Measurements from ENCODE around the gene LINGO1.

LINGO1 gene

GRCh38 chr15:77630956-77631744, 1.6 kb downstream of the LINGO1 start:
- no peak for DNase-seq

DNA sequence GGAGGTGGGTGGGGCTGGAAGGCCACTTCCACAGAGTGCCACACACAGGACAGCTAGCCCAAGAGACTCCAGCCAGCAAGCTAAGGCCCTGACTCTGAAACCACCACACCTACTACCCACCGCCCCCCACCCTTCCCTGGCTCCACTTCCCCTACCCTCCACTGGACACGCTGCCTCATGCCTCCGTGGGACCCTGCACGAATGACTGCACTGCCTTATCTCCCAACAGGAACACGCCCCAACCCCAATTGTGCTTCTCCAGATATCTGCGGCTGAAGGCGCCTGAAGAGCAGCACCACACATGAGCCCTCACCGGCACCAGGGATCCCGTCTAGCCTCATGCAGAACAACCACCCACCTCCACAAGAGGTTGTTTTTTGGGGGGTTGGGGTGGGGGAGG, 2.7 kb downstream of the LINGO1 start:
- no peak for DNase-seq

DNA sequence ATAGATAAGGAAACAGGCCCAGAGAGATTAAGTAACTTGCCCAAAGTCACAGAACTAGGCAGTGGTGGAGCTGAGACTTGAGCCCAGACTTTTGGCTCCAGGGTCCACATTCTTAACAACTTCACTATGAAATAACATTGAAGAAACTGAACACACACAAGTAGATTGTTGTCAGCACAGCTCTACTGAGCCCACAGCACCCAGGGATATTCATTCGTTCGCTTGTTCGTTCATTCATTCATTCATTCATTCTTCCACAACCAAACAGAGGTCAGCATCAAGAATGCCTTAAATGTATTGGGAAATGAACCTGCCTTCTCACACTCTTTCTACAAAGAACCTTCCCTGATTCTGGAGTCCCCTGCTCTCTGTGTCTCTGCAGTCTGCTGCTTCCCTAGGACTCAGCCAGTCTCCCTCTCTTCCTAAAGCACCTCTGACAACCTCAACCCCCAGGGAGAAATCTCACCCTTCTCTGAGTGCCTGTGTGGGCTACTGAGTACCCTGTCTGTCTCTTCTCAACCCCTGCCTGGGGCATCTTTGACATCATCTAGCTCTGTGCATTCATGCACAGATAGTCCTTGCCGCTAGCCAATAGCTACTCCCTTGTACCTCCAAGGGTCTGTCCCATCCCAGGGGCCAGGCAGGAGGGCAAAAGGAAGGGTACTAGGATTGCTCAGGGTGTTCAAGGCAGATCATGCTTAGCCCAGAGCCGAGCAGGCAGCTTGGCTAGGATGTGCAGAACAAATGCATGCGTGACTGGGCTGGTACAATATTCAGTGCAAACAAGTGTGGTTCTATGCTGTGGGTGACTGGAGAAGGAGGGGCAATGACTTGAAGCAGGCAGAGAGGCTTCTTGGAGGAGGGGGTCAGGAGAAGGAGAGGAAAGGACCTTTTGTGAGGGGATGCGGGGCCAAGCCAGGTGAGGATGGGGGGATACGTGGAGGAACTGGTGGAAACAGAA, 3.4 kb downstream of the LINGO1 start:
- no peak for DNase-seq

DNA sequence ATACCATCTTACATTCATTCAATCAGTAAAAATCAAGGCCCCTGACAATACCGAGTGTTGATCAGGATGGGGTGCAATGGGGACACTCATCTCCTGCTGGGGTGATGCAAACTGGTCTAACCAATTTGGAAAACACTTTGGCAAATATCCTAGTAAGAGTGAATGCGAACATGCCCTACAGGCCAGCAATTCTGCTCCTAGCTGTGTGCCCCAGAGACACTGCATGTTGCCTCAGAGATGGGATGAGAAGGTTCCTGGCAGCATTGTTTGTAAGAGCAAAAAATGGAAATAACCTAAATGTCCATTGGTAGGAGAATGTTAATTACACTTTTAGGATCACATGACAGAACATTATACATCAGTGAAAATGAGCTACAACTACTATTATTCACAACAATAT, 4.7 kb downstream of the LINGO1 start:
- DNase-seq, result no peak

DNA sequence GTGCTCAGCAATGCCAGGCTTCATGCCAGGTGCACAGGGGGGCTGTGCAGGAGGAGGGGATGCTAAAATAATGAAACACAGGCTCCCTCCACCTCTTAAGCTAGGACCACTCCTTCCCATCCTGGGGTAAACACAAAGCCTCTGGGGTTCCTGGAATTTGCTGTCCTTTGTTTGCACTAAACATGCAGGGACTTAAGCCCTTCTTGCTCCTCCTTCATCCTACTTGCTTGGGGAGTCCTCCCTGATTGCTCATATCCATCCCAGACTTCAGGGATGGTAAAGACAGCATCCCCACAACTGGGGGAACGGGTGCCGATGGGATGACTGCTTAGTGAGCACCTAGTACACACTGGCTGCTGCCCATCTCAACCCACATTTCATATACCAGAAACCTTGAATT, 5.1 kb downstream of the LINGO1 start:
- DNase-seq, result no peak

GRCh38 chr15:77627067-77627466, 5.6 kb downstream of the LINGO1 start:
- no peak for DNase-seq

GRCh38 chr15:77626002-77626401, 6.7 kb downstream of the LINGO1 start:
- no peak for DNase-seq

DNA sequence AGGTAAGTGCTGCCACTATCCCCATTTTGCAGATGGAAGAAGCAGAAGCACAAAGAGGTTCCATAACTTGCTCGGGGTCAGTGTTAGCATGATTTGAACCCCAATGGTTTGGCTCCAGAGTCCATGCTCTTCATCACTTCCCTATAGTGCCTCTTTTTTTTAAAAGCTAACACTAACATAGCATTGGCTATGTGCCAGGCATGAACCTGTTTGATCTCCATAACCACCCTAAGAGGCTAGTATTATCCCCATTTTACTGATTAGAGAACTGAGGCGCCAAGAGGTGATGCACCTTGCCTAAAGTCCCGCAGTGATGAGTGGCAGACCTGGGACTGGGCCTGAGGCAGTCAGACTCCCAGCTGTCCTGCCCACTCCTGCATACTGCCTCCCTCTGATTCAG, 7.3 kb downstream of the LINGO1 start:
- DNase-seq, result no peak

- DNase-seq, result no peak
Measured at GRCh38 chr15:77624868-77625267, 7.8 kb downstream of the LINGO1 start.

- no peak for DNase-seq
Measured at GRCh38 chr15:77623755-77624524, 8.8 kb downstream of the LINGO1 start.

- DNase-seq, result no peak
Measured at GRCh38 chr15:77622934-77623754, 9.6 kb downstream of the LINGO1 start.

GRCh38 chr15:77622209-77622933, 10.3 kb downstream of the LINGO1 start:
- no peak for DNase-seq

- no peak for DNase-seq
Measured at GRCh38 chr15:77621847-77622208, 10.9 kb downstream of the LINGO1 start.

GRCh38 chr15:77620960-77621647, 11.6 kb downstream of the LINGO1 start:
- DNase-seq, result no peak

GRCh38 chr15:77620297-77620696, 12.4 kb downstream of the LINGO1 start:
- DNase-seq, result no peak

DNA sequence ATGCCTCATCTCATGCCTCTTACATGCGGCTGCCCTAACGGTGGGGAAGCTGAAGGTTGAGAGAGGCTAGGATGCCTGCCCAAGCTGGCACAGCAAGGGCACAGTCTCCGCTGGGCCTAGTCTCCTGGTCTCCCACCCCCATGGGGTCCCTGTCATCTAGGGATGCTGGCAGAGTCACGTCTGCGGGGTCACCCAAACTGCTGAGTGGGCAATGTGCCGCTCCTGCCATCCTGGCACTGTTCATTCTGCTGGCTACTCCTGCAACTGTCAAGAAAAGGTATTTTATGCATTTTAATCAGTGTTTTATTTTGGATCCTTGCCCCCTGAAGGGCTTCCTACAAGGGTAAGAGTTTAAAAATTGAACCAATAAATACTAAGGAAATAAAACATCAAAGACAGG, 12.8 kb downstream of the LINGO1 start:
- DNase-seq, result no peak

GRCh38 chr15:77617476-77618230, 15.1 kb downstream of the LINGO1 start:
- DNase-seq, result peak; percentile 29

DNA sequence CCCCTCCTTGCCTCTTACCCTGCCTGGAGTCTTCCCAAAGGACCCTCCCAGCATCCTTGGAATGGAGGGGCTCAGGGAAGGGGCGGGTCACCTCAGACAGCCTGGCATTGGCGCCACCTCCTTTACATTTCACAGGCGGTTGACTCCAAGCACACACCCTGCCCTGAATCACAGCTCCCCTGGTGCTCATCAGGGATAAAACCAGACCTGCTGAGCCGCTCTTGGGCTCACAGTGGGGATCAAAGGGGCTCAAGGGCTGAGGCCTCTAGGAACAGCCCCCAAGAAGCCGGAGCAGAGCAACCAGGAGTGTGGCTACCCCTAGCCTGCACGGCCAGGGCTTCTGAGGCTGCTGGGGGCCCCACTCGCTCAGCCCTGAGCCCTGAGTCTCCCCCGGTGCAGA, 16.6 kb downstream of the LINGO1 start:
- DNase-seq, result no peak

GRCh38 chr15:77615472-77615871, 17.2 kb downstream of the LINGO1 start:
- DNase-seq, result no peak

DNA sequence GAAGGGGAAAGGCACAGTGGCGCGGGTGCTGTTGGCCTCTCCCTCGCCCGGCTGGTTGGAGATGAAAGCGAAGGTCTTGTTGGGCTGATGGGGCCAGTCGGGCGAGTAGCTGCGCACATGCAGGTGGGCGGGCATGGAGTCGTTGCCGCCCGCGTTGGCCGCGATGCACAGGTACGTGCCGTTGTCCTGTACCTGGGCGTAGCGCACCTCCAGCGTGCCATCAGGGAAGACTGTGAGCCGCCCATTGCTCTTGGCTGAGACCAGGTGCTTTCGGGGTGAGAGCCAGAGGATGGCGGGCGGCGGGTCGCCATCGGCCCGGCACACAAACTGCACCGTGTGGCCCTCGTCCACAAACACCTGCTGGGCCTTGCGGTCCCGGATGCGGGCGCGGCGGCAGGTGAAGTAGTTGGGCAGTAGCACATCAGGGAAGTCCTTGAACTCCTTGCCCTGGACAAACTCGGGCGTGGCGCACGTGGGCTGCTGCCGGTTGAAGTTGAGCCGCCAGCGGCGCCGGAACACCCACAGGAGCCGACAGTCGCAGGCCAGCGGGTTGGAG, 18.4 kb downstream of the LINGO1 start:
- no peak for DNase-seq

Measured in suppressor macrophage treated with lipopolysaccharide for 4 hours (primary cell).